GM23338 (cell line): ENCODE measurements around the gene CNNM4.

Source experiments
- CTCF ChIP-seq, 2 experiments: fragments of 200-600 bp in 1 of 2; sonication (generic) in 1 of 2; conservative IDR thresholded peaks; 2 replicates each; pipeline versions ENCODE4 v1.5.1 to v1.6.1; 2016 to 2017; ENCODE audit warnings: antibody characterized with exemption in 2 of 2, low read depth in 2 of 2, mild to moderate bottlenecking in 2 of 2, moderate library complexity in 1 of 2
- EZH2 ChIP-seq: fragments of 200-600 bp; sonication (generic); IDR thresholded peaks from one replicate; pipeline ENCODE4 v1.8.0; 2017; ENCODE audit warnings: antibody characterized with exemption, mild to moderate bottlenecking, low read depth; ENCODE audit not compliant: unreplicated experiment
- EZH2phosphoT487 ChIP-seq: fragments of 200-600 bp; sonication (generic); IDR thresholded peaks from one replicate; pipeline ENCODE4 v1.8.1; 2018; ENCODE audit warnings: antibody characterized with exemption; ENCODE audit not compliant: unreplicated experiment

GRCh38 chr2:96816127-96816835 lies 55.6 kb downstream of the CNNM4 start, which contains the start of gene CNNM3:
- TF ChIP-seq CTCF (conservative IDR thresholded peaks at IDR 0.05; ENCODE audit: low read depth in 2 of 2): peak; percentile 32 to 38; a peak in 3 of 4 replicates
- TF ChIP-seq EZH2phosphoT487: no peak
- no peak for TF ChIP-seq EZH2
